Cardiac fibroblast (primary cell): ENCODE measurements around the gene ZFP92.
A peak's percentile ranks its signal among the peaks of the same experiment; 100 is the strongest.

Experiments used
- DNase-seq, 2 donors: peaks; one replicate each; pipeline versions ENCODE4 v3.0.0 to v3.0.0-alpha.2; 2010; ENCODE audit warnings: low read depth in 2 of 2
- H3K4me3 ChIP-seq, 2 donors: replicated peaks in 1 of 2; 1 replicate in 1 of 2; 2 replicates in 1 of 2; pipeline ENCODE4 v1.5.1; 2011; ENCODE audit warnings: low read depth in 2 of 2, low read length in 2 of 2, mild to moderate bottlenecking in 2 of 2, moderate library complexity in 1 of 2
- TF ChIP-seq, protein P1 (sequence below): IDR thresholded peaks from one replicate; pipeline ENCODE4 v1.5.1; 2011; ENCODE audit warnings: low read depth, mild to moderate bottlenecking, low read length, inconsistent platforms

ZFP92 gene, protein sequence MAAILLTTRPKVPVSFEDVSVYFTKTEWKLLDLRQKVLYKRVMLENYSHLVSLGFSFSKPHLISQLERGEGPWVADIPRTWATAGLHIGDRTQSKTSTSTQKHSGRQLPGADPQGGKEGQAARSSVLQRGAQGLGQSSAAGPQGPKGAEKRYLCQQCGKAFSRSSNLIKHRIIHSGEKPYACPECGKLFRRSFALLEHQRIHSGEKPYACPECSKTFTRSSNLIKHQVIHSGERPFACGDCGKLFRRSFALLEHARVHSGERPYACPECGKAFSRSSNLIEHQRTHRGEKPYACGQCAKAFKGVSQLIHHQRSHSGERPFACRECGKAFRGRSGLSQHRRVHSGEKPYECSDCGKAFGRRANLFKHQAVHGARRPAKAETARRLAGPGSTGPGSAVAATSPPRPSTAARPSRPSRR

DNA sequence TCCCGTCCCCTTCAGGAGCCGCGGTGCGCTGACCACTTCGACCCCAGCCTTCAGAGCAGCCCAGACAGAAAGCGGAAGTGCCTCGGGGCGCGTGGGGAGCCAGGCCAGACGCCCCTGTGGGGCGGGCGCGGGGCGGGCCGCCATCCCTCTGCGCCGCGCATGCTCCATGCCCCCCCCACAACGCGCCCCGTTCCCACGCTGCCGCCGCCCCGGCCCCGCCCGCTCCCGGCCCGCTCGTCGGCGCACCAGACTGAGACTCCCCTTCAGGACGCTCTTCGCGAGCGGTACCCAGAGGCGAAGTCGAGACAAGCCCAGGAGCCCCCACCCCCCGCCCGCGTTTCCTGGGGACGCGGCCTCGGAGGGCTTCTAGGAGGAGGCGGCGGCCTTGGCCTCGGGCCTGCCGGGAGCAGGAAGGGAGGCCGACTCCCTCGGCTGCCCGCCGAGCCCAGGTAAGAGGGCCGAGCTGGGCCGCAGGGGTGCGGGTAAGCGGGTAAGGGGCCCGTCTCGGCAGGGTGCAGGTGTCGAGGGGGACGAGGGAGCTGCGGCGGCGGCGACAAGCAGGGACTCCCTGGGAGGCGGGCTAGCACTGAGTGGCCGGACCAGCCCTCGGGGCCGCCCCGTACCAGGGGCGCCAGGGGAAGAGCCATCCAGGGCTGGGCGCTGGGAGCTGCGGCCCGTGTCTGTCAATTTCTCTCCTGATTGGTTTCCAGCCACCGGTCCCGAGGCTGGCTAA is at the start of gene ZFP92:
Gene ZFP92 (plus strand): TSS at position 218 of the 733 bp plus-strand sequence. CDS start 6,851 bp downstream, outside the sequence.
- DNase-seq = peak in 1 of 2 donors; percentile 3
- TF ChIP-seq, protein P1, sequence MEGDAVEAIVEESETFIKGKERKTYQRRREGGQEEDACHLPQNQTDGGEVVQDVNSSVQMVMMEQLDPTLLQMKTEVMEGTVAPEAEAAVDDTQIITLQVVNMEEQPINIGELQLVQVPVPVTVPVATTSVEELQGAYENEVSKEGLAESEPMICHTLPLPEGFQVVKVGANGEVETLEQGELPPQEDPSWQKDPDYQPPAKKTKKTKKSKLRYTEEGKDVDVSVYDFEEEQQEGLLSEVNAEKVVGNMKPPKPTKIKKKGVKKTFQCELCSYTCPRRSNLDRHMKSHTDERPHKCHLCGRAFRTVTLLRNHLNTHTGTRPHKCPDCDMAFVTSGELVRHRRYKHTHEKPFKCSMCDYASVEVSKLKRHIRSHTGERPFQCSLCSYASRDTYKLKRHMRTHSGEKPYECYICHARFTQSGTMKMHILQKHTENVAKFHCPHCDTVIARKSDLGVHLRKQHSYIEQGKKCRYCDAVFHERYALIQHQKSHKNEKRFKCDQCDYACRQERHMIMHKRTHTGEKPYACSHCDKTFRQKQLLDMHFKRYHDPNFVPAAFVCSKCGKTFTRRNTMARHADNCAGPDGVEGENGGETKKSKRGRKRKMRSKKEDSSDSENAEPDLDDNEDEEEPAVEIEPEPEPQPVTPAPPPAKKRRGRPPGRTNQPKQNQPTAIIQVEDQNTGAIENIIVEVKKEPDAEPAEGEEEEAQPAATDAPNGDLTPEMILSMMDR = no peak
- H3K4me3 ChIP-seq = peak within 1 kb of the TSS; percentile 33 to 39

DNA sequence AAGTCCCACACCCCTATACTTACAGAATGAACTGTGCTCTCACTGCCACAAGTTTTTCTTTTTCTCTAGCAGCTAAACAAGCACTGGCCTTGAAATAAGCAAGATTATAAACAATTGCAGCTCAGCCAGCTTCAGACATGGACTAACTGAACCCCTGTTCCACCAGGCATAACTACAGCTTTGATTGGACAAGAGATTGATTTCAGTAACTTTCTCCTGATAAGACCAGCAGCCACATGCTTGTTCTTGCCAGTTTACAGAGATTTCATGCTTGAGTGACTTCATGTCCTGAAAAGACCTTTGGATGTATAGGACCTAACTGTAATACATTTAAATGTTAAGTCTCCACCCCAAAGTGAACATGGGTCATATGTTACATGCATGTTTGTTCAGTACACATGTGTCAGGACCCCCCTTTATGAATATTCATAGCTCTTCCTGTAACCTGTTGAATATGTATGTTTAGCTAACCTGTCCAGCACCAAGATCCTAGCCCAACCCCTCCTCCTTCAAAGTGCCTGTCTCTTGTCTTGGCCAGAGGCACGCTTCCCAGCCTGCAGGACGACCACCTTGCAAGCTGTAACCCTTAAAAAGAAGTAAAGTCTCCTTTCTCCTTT is 49.4 kb upstream of the ZFP92 start:
- DNase-seq = no peak
- TF ChIP-seq, protein P1 = no peak
- no peak overlapping the region for H3K4me3 ChIP-seq

DNA sequence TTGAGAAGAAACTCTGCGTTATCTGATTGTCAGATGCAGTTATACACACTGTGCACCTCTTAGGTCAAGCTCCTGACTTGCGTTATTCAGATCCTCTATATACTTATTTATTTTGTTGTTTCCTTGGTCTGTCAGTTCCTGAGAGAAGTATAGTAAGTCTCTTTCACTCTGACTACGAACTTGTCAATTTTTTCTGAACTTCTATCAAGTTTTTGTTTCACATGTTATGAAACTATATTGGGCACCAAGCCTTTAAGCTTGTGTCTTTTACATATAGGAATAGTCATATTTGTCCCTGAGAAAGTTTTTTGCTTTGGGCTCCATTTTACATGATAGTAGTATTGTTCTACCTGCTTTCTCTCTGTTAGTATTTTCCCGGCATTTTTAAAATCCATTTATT is 45.6 kb upstream of the ZFP92 start:
- no peak overlapping the region for H3K4me3 ChIP-seq
- TF ChIP-seq, protein P1 = no peak
- DNase-seq = no peak

DNA sequence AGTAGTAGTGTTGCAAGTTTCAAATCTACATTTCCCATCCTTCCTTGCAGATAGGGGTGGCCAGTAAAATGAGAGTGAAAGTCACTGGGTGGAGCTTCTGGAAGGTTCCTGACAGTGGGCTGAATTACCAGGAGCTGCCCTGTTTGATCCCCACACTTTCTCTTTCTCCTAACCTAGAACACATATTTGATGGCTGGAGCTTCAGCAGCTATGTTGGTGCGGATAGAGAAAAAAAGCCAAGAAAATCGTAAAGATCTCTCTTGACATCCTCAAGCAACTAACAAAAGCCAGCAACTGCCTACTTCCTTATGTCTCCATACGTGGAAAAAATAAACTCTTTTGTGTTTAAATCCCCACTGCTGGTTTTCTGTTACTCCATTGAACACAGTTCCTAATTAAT is 45.2 kb upstream of the ZFP92 start:
- no peak for DNase-seq
- H3K4me3 ChIP-seq = no peak overlapping the region
- TF ChIP-seq, protein P1 = no peak

DNA sequence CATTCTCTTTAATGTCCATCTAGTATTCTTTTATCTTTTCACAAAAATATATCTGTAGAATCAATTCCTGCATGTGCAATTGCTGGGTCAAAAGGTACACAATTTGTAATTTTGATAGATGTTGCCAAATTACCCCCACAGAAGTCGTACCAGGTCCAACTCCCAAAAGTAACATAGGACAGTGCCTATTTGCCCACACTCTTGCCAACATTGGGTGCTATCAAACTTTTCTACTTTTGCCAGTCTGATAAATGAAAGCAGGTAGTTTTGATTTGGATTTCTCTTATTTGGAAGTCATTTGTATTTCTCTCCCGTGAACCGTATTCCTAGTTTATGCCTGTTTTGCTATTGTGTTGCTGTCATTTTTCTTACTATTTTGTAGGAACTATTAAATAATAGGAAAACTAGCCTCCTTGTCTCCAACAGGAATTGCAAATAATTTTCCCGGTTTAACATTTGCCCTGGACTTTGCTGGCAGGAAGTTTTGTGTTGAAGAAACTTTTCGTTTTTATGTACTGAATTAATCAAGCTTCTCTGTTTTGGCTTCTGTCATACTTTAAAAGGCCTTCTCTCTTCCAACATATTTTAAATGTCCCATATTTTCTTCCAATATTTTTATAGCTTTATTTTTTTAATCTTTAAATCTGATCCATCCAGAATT is 44.3 kb upstream of the ZFP92 start:
- H3K4me3 ChIP-seq = no peak overlapping the region
- no peak for DNase-seq
- TF ChIP-seq, protein P1 = no peak

DNA sequence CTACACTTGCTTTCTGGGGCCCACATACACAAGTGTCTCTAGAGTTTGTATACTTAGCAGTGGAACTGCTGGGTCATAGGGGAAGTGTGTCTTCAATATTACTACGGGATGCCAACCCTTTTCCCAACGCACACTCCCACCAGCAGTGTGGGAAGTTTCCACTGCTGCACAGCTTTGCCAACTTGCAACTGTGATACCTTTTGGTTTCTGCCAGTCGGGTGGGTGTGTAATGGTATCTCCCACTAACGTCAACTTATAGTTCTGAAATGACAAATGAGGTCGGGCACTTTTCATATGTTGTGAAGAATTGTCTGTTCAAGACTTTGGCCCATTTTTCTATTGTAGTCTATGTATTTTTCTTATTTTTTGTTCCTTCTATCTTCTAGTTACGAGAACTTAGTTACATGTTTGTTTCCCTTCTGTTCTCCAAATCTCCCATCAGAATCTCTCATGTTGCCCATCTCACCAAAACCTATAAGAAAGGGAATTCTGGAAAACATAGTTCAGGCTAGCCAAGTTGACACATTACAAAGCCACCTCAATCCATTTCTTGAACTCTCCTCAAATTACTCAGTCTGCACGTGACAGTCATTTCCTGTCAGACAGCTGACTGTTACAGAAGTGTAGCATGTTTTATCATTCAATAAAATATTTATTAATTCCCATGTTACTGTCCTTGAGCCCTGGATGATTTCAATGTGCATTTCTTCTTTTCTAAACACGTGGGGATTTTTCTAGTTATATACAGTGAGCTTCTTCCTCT is 40.8 kb upstream of the ZFP92 start:
- no peak overlapping the region for H3K4me3 ChIP-seq
- DNase-seq = peak in 1 of 2 donors; percentile 9
- TF ChIP-seq, protein P1 = no peak
